ENCODE measurements around the gene PEX14.

Gene PEX14

GRCh38 chr1:10530756-10531495 is 56.2 kb downstream of the PEX14 start:
- ATAC-seq, result peak; percentile 10; the same call in 1 of the 3 replicates

GRCh38 chr1:10532362-10532761 is 57.6 kb downstream of the PEX14 start:
- TF ChIP-seq ZC3H10 (CRISPR knock-in tag; IDR thresholded peaks at IDR 0.05) (no peak), PPARA (CRISPR knock-in tag; IDR thresholded peaks at IDR 0.05; ENCODE audit: borderline replicate concordance) (no peak), ZFP3 (CRISPR knock-in tag; IDR thresholded peaks at IDR 0.05) (no peak), BACH2 (CRISPR knock-in tag; IDR thresholded peaks at IDR 0.05; ENCODE audit: borderline replicate concordance) (no peak), ZNF565 (CRISPR knock-in tag; conservative IDR thresholded peaks at IDR 0.05; ENCODE audit: low read depth) (no peak), ESRRG (CRISPR knock-in tag; IDR thresholded peaks at IDR 0.05) (no peak), ZFP30 (CRISPR knock-in tag; IDR thresholded peaks at IDR 0.05) (no peak), POU6F1 (CRISPR knock-in tag; IDR thresholded peaks at IDR 0.05; ENCODE audit: borderline replicate concordance, low read depth) (no peak), CSRNP3 (CRISPR knock-in tag; IDR thresholded peaks at IDR 0.05) (no peak), GLIS3 (CRISPR knock-in tag; IDR thresholded peaks at IDR 0.05) (no peak), OSR1 (CRISPR knock-in tag; IDR thresholded peaks at IDR 0.05) (no peak), TCF4 (CRISPR knock-in tag; IDR thresholded peaks at IDR 0.05; ENCODE audit: borderline replicate concordance) (no peak), PATZ1 (CRISPR knock-in tag; IDR thresholded peaks at IDR 0.05; ENCODE audit: borderline replicate concordance) (no peak)
- TF ChIP-seq, protein P1, sequence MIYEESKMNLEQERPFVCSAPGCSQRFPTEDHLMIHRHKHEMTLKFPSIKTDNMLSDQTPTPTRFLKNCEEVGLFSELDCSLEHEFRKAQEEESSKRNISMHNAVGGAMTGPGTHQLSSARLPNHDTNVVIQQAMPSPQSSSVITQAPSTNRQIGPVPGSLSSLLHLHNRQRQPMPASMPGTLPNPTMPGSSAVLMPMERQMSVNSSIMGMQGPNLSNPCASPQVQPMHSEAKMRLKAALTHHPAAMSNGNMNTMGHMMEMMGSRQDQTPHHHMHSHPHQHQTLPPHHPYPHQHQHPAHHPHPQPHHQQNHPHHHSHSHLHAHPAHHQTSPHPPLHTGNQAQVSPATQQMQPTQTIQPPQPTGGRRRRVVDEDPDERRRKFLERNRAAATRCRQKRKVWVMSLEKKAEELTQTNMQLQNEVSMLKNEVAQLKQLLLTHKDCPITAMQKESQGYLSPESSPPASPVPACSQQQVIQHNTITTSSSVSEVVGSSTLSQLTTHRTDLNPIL (CRISPR knock-in tag; IDR thresholded peaks at IDR 0.05; ENCODE audit: low read depth), result no peak
- ATAC-seq, result no peak

More at GRCh38 chr1:10530756-10531495, 56.2 kb downstream of the PEX14 start:
- TF ChIP-seq ZNF565 (CRISPR knock-in tag; conservative IDR thresholded peaks at IDR 0.05; ENCODE audit: low read depth) (no peak), ISL1 (CRISPR knock-in tag; IDR thresholded peaks at IDR 0.05) (no peak), CSRNP3 (CRISPR knock-in tag; IDR thresholded peaks at IDR 0.05) (no peak), GLIS3 (CRISPR knock-in tag; IDR thresholded peaks at IDR 0.05) (no peak), SNAI2 (CRISPR knock-in tag; IDR thresholded peaks at IDR 0.05) (no peak), RARB (CRISPR knock-in tag; IDR thresholded peaks at IDR 0.05) (no peak), ZFP3 (CRISPR knock-in tag; IDR thresholded peaks at IDR 0.05) (no peak), TOX (CRISPR knock-in tag; IDR thresholded peaks at IDR 0.05; ENCODE audit: borderline replicate concordance) (no peak), ZNF8 (CRISPR knock-in tag; IDR thresholded peaks at IDR 0.05) (no peak), TCF4 (CRISPR knock-in tag; IDR thresholded peaks at IDR 0.05; ENCODE audit: borderline replicate concordance) (no peak), POU6F1 (CRISPR knock-in tag; IDR thresholded peaks at IDR 0.05; ENCODE audit: borderline replicate concordance, low read depth) (no peak), OSR1 (CRISPR knock-in tag; IDR thresholded peaks at IDR 0.05) (no peak), PATZ1 (CRISPR knock-in tag; IDR thresholded peaks at IDR 0.05; ENCODE audit: borderline replicate concordance) (no peak), ZFP30 (CRISPR knock-in tag; IDR thresholded peaks at IDR 0.05) (no peak), ARNTL (CRISPR knock-in tag; IDR thresholded peaks at IDR 0.05; ENCODE audit: borderline replicate concordance, low read depth) (no peak), ESRRG (CRISPR knock-in tag; IDR thresholded peaks at IDR 0.05) (no peak), PPARA (CRISPR knock-in tag; IDR thresholded peaks at IDR 0.05; ENCODE audit: borderline replicate concordance) (no peak)

Measured in SK-N-SH treated with all-trans-retinoic acid at 6 μM for 48 hours (cell line).